Smooth muscle cell of the brain vasculature (primary cell): Measurements from ENCODE around the gene HIVEP1.
"Not testable (repeated sequence)": the region's sequence is repeated elsewhere in the genome, so short reads cannot be mapped to it uniquely, and the experiment has no call there.

Source experiments
- DNase-seq: peaks from one replicate; pipeline ENCODE4 v3.0.0-alpha.2; 2012; ENCODE audit warnings: low read depth, low spot score

The HIVEP1 gene

DNA sequence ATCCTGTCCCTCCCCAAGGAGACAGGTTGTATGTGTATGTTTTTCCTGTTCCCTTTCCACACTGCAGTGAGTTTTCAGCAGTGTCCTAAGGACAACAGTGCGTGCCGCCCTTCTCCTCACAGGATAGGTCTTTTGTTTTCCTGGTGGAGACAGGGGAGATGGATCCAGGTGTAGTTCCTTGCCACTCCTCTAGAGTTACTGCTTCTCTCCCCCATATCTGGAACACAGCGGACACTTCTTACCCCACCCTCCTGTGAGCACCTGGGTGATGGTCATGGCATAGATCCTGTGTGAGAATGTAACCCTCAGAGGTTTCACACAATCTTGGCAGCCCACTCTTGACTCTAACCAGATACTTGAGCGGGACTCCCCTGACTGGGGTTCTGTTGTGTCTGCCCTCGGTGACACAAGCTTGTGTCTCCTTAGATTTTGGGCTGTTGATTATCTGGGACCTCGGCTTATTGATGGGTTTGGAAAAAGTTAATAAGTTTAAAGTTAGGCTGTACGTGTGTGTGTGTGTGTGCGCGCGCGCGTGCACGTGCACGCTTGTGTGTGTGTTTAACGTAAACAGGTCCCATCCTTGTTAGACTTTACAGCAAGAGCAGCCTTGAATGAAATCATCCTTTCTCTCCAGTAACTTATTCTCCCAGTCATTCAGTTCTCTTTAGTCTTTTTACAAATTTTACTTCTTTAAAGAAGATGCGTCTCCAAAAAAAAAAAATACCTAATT, 146.7 kb downstream of the HIVEP1 start:
- DNase-seq: no peak

DNA sequence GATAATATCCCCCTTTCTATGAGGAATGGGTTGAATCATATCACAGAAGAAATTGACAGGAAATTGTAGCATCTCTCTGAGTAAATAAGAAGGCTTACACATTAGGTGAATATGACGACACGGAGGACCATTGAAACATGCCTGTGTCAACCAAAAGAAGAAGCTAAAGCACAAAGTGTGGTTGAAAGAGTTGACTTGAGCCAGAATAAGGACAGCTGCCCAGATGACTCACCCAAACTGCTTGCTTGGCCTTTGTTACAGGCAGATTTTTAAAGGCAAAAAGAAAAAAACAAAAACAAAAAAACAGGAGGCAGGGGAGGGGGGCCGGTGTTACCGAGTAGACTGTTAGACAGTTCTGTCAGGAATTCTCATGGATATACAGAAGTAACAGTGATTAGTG, 148.2 kb downstream of the HIVEP1 start:
- peak; percentile 28 for DNase-seq

DNA sequence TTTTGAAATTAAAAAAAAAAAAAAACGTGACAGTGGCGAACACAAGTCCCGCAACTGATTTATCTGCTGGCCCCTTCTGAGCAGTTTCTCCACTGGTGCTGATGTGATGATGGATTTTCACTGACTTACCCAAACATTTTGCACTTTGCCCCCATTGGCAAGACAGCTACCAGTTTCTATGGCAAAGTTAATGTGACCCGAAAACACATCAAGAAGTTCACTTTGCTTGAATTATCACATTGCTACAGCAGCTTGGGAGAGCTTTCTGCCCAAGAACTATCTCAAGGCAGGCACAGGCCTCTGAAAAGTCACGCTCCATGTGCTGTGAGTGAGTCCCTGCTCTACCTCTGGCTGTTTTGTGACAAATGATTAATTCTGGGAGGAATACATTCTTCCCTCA, 150.1 kb downstream of the HIVEP1 start:
- no peak for DNase-seq

DNA sequence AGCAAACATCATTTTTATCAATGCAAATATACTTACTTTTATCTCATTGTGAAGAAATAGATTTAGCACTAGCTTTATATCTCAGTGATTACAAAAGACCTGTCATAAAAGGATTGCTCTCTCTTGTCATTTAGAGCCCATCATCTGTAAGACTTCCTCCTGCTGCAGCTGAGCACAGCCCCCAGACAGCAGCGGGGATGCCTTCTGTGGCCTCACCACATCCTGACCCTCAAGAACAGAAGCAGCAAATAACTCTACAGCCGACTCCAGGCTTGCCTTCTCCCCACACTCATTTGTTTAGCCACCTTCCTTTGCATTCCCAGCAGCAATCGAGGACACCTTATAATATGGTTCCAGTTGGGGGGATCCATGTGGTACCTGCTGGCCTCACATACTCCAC, 151.0 kb downstream of the HIVEP1 start:
- no peak for DNase-seq

DNA sequence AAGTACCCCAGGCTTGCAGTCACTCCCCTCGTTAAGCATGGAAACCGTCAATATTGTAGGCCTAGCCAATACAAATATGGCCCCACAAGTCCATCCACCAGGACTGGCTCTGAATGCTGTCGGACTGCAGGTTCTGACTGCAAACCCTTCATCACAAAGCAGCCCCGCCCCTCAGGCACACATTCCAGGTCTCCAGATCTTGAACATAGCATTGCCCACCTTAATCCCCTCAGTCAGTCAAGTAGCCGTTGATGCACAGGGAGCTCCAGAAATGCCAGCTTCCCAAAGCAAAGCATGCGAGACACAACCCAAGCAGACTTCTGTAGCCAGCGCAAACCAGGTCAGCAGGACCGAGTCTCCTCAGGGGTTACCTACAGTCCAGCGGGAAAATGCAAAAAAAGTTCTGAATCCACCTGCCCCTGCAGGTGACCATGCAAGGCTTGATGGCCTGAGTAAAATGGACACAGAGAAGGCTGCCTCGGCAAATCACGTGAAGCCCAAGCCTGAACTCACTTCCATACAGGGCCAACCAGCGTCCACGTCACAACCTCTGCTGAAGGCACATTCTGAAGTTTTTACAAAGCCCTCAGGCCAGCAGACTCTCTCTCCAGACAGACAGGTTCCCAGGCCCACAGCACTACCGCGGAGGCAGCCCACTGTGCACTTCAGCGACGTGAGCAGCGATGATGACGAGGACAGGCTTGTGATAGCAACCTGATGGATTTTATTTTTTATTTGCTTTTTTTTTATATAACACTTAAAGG, 151.8 kb downstream of the HIVEP1 start:
- DNase-seq: no peak

DNA sequence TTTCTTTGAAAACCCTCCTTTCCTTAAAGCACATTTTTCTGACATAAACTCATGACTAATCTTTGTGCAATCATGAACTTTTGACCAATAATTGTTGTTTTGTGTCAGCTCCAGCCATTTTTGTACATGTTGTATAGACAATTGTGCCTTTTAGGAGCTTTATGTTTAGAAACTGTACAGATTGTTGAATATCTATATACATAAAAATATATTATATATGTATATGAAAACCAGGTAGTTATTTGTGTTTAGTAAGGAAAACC, 152.3 kb downstream of the HIVEP1 start:
- no peak for DNase-seq

DNA sequence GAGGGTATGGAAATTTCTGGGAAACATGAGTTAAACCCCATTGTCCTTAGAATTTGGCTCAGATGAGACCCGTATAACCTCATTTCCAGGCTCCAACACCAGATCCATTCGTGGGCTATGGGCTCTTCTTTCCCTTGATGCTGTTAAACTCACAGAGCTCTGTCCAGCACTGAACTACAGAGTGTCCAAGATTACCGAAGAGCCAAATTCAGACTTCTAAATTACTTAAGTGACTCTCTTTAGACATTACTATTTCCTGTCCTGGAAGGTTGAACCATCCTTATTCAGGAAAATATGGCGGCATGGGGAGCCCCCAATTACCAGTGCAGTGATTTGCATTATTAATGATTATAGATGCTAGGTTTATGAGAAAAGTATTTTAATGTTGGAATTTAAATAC, 153.2 kb downstream of the HIVEP1 start:
- no peak for DNase-seq

DNA sequence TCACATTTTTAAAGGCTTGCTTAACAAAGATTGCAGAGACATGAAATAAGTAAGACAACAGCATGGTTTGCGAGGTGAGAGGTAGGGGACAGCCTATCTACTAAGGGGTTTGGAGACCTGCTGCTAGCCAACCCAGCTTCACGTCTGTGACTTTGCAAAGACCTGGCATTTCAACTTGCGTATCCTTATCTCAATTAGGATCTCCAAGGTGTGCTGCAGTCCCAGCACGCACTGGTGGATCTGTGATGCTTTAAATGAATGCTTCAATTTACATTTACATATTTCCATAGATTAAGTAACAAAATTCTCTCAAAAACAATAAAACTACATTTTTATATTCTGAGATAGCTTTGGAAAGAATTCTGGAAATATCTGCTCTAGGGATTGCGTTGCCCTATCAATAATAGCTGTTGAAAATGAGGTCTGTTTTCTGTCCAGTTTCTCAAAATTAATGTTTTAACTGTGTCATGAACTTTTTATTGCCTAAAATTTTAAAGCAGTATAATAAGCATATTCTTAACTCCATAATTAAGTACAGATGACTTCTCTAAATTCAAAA, 153.7 kb downstream of the HIVEP1 start:
- DNase-seq: no peak

DNA sequence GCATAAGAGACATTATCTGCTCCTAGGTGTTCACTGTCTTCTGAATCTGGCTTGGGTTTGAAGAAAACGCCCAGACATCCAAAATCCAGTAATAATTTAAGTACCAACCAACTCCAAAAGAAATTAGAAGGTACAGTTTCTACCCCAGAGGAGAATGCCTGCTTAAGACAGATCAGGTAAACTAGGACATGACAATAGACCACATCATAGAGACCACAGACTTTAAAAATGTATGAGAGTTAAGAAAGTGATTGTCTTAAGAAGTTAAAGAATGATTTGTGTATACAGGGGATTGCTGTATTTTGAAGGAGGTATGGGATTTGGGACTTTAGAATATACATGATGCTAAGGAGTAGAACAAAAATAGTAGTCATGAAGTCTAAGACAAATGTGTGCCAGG, 157.3 kb downstream of the HIVEP1 start:
- no peak for DNase-seq

DNA sequence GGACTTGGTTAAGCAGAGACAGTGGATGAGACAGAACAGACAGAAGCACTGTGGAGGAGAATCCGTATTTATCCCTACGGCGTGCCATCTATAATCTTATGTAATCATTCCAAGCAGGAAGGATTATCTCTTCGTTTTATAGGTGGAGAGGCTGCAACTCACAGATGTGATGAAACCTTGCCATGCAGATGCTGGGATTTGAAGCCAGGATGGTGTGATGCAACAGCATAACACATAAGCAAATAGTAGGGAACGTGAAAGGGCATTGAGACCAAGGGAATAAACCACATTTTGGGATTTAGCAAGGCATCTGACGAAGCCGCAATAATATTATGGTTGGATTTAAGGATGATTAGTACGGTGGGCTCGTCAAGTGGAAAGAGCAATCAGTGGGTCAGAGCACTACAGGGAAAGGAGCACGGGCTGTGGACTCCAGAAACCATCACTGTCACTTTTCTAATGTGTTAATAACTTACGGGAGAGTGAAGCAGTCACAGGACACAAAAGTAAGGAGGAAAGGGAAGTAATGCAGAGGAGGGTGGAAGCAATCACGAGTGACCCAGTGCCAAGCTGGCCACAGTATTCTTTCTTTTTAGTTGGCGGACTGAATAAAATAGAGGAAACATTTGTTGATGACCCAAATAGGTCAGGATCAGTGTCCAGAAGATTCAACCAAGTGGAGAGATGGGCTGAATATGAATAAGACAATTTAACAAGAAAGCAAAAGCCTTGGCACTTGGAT, 158.4 kb downstream of the HIVEP1 start:
- DNase-seq: no peak

DNA sequence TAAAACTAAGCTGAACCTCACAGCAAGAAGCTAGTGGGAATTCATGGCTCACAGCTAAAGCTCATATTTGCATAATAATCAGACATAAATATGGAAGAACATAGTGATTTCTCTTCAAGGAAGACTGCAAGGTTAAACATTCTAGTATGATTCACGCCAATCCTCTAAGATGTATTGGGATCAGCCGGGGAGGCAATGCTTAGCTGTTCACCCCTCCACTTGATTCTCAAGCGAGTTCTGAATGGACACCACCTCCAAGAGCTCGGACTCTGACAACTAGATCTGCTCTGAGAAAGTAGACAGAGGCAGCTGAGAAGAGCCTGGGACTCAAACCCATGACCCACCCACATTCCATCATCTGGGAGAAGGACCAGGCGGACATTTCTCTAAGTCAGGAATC, 159.6 kb downstream of the HIVEP1 start:
- DNase-seq: no peak

DNA sequence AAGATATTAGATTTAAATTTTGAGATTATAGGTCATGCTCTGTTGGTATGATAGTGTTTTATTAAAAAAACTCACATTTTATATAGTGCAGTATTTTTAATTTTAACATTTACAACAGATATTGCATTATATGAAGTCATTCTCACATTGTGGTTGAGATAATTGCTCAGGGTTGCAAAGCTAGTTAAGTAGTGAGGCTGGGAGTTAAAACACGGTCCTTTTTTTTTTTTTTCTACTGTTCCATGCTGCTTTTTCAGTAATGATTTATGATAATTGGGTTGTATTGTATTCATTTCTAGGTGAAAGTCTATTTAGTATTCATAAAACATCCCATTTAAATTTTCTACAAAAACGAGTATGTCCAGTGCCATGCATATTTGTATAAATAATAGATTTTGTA, 160.5 kb downstream of the HIVEP1 start:
- no peak for DNase-seq

DNA sequence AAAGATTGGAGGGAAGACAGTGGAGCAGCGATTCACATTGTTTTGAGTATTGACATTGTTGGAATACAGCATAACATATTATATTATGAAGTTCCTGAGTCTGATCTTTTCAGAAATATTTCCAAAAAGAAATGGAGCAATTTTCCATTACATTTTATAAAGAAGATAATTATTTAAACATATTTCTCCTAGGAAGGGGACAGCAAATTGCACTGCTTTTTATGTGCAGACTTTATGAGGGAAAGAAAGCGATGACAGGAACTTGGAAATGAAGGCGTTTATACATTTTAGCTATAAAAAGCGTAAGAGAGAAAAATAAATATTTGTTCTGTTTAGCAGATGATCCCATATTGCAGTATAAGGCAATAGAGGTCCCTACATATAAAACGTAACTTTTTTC, 161.1 kb downstream of the HIVEP1 start:
- no peak for DNase-seq

DNA sequence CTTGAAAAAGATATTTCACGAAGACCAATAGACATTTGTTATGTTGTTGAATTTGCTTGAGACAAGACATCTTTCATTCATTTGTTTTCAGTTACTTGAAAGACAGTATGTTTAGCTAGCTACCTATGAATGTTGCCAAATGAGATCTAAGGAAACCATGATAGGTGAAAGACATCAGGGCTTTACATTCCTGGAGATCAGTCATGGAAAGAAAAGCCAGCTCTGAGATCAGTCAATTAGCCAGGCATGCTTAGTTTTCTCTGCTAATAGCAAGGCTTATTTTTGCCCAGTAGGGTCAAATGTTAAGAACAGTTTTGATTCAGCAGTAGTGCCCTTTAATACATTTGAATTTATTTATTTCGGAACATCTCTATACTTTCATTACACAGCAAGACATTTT, 161.5 kb downstream of the HIVEP1 start:
- no peak for DNase-seq

DNA sequence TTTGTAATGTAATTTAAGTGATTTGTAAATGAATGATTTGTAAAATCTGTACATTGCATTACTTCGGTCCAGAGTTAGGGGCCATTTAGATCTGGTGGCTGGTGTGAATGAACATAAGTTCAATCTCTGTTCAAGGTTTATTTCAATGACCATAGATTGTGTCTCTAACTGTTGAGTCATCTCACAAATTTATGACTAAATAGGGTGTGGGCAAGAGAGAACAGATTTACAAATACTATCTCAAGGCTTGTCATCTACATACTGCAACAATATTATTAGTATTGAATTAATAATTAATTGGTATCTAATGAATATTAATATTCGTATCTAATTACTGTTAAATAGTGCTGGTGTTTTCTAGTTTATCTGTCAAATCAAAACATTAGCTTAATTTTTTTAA, 162.8 kb downstream of the HIVEP1 start:
- no peak for DNase-seq

DNA sequence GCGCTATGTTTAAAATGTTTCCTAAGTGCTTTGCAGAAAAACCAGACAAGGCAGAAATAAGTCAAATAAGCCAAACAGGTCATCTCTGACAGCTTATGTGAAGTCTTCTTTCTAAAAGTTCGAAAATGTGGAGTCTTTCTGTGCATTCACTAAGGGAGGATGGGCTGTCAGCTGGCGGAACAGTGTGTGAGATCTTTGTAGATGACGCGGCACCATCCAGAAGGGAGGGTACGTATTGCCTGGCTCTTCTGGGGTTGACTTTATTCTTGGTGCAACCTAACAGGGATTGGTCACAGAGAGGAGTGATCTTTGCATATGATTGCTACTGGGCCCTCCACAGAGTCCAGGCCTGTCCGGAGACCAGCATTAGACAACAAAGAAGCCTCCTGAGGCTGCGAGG, 163.5 kb downstream of the HIVEP1 start:
- DNase-seq: no peak

DNA sequence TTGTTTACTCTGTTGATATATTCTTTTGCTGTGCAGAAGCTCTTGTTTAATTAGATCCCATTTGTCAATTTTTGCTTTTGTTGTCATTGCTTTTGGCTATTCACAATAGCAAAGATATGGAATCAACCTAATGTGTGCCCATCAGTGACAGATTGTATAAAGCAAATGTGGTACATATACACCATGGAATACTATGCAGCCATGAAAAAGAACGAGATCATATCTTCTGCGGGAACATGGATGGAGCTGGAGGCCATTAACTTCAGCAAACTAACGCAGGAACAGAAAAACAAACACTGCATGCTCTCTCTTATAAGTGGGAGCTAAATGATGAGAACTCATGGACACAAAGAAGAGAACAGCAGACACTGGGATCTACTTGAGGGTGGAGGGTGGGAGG, 164.7 kb downstream of the HIVEP1 start:
- not testable (repeated sequence) for DNase-seq

DNA sequence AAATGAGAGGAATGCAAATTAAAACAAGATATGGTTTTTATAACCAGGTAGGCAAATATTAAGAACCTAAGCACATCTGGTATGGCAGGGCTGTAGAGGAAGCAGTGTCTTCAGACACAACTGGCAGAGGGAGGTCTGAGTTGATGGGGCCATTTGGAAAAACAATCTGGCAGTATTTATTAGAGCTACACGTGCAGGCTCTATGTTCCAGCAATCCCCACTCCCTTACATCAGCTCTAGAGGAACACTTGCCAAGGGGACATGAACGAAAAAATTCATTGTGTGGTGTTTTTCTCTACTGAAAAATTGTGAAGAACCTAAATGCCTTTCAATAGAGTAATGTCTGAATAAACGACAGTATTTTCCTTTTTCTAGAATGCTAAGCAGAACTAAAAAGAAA, 166.4 kb downstream of the HIVEP1 start:
- no peak for DNase-seq

DNA sequence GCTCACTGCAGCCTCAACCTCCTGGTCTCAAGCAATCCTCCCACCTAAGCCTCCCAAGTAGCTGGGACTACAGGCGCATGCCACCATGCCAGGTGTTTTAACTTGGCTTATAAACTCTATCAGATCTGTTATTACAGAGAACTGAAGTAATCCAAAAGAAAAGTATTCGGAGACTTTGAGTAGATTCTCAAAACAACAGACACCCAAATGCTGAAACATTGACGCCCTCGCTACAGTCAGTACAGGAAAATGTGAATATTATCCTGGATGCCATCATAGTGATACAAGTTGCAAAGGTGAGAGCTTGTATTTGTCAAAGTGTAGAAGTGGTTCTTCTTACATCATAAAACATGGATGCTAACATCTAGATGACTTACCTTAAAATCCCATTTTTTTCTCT, 169.4 kb downstream of the HIVEP1 start:
- DNase-seq: no peak

DNA sequence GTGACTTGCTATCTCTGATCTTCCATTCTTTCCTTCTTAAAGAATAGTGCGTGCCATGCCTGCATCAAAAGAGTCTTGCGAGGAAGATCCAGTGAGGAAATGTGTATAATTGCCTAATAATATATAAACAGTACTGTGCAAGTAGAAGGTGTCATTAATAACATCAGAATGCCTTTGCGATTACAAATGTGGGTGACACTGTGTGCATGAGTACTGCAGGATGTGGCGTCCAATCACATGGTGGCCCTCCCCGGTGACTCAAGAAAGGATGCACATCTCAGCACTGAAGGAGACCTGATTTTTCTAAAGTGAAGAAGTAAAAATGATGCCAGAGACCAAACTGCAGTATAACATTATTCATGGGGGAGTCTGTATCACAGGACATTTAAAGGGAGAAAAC, 170.6 kb downstream of the HIVEP1 start:
- DNase-seq: no peak

DNA sequence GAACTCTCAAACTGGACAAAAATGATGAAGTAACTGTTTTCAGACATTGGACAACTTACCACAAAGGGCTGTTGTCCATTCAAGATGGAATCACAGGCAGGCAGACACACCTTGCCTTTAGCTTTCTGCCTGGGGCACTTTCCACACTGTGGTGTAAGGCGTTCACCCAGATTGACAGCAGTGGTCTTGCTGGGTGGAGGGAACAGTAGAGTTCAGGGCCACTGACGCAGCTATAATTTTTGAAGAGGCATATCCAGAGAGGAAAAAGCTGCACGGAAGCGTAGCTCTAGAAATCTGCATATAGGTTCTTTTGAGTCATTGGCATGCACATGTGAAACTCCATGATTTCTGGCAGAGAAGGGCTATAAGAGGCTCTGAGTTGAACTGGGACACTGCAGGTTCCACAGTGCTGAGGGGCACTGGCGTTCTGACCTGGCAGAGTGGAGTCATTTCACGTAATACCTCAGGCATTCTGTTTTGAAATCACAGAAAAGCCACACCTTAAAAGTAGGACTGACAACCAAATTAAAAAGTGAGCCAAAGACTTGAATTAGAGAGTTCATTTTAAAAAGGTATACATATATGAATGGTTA, 173.1 kb downstream of the HIVEP1 start:
- no peak for DNase-seq

DNA sequence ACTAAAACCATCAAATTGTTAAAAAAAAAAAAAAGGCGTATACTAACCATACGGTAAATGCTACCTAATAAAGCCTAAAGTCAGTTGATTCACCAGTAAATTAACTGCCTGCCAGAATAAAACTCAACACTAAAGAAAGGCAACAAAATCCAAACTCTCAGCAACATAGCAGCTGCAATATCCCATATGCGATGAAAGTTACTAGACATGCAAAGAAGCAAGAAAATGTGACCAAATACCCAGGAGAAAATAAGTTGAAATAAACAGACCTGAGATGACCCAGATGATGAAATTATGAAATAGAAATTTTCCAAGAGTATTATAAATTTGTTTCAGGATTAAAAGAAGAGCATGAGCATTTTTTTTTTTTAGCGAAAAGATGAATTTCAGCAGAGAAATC, 174.4 kb downstream of the HIVEP1 start:
- DNase-seq: no peak
